ENCODE data around the gene GAK.
"Not testable (repeated sequence)": the region's sequence is repeated elsewhere in the genome, so short reads cannot be mapped to it uniquely, and the experiment has no call there.

GAK gene

DNA sequence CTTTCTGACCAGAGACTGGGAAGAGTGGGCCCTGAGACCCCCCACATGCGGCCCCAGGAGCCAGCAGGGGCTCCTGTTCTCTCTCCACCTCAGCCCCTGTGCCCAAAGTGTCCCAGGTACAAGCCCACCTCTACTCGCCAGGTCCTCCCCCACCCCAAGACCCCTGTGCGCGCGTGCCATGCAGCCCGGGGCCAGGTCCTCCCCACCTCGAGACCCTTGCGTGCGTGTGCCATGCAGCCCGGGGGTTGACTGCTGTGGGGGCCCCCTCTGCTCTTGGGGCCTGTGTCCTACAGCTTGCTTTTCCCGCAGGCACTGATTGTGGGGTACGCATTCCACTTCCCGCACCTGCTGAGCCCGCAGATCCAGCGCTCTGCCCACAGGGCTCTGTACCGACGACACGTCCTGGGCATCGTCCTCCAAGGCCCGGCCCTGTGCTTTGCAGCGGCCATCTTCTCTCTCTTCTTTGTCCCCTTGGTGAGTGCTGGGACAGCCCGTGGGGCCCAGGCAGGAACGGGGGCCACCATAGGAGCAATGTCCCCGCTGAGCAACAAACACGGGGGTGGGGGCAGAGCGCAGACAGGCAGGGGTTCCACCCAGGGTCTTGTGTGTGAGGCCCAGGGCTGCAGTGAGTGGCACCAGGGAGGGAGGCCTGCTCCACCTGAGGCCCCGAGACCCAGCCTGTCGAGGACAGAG, 20.9 kb upstream of the GAK start:
- no peak for DNase-seq (ENCODE audit: low read depth in 2 of 2)

DNA sequence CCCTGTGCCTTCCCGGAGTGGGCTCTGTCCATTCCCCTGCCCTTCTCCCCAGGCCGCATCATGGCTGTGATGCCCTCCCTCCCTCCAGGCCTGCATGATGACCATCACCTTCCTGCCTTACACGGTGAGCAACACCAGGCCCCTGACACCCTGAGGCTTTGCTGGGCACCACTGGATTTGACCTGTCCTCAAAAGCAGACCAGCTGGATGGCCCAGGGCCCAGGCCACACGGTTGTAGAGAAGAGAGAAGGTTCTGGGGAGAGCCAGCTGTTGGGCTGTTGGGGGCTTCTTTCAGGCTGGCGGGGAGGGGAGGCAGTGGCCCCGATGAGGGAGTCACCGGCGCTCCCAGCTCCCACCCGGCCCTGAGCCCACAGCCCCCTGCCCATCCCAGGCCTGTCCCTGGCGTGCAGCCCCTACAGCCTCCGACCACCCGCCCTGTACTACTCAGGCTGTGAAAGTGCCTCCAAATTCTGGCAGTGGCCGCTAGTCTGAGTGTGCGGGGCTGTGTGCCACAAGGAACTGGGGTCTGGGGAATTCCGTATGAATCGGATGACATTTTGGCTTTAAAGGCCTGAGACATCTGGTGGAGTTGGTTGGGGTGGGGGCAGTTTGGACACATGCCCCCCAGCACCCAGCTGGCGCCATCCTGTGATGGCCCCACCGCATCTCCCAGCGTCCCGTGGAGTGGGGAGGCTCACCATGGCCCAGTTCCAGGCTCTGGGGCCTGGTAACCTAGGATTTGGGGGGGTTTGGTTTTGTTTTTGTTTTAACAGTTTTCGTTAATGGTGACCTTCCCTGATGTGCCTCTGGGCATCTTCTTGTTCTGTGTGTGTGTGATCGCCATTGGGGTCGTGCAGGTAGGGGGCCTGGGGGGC, 19.7 kb upstream of the GAK start:
- no peak for DNase-seq (ENCODE audit: low read depth in 2 of 2)

DNA sequence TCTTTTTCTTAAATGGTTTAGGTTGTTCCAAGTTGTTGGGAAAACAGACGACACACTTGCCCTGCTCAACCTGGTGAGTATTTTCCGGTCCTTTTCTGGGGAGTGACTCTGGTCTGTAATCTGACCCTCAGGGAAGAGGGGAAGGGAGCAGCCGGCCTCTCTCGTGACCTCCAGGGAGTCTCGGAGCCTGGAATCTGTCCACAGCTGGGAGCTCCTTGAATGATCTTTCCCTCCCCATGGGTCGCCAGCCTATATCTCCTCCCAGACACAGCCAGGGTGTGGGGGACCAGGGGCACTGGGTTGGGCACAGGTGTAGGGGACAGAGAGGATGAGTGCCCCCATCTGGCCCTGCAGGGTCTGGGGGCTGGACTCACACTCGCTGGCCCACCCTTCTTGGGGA, 19.1 kb upstream of the GAK start:
- DNase-seq (ENCODE audit: low read depth in 2 of 2): no peak

DNA sequence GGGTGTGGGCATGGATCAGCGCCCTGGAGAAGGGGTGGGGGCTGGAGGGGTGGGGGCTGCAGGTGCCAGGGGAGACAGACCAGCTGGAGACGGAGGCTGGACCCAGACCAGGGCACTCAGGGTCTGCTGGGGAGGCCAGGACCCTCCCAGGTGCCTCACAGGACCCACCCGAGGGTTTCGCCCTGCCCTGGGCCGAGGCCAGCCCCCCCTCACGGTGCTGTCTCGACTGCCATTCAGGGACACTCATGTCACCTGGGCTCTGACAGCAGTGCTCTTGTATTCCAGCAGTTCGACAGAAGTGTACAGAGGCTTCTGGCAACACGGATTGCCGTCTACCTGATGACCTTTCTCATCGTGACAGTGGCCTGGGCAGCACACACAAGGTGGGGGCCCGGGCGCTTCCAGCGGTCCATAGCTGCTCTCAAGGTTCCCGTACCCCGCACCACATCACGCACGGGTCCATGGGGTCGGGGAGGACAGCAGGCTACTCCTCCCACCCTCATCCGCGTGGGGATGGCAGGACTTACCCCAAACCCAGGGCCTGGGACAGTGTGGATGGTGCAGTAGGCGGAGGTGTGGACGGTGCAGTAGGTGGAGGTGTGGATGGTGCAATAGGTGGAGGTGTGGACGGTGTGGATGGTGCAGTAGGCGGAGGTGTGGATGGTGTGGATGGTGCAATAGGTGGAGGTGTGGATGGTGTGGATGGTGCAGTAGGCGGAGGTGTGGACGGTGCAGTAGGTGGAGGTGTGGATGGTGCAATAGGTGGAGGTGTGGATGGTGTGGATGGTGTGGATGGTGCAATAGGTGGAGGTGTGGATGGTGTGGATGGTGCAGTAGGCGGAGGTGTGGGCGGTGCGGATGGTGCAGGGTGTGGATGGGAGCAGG, 18.3 kb upstream of the GAK start:
- DNase-seq (ENCODE audit: low read depth in 2 of 2): no peak

- no peak for DNase-seq (ENCODE audit: low read depth in 2 of 2)
These were observed 17.5 kb upstream of the GAK start for GRCh38 chr4:949656-950055.

DNA sequence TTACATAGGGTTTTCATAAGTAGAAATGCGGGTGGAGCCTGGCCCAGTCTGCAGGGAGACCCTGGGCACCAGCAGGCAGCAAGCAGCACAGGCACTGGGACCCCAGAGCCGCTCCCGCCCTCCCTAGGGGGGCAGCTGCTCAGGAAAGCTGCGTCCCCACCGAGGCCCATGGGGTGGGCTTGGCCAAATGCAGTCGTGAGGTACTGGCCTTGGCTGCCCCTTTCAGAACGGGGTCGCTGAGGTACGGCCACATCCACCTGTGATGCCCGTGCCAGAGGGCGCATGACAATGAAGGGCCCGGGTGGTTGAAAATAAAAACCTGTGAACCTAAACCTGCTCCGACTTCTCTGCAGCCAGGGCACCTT, 16.8 kb upstream of the GAK start:
- no peak for DNase-seq (ENCODE audit: low read depth in 2 of 2)

DNA sequence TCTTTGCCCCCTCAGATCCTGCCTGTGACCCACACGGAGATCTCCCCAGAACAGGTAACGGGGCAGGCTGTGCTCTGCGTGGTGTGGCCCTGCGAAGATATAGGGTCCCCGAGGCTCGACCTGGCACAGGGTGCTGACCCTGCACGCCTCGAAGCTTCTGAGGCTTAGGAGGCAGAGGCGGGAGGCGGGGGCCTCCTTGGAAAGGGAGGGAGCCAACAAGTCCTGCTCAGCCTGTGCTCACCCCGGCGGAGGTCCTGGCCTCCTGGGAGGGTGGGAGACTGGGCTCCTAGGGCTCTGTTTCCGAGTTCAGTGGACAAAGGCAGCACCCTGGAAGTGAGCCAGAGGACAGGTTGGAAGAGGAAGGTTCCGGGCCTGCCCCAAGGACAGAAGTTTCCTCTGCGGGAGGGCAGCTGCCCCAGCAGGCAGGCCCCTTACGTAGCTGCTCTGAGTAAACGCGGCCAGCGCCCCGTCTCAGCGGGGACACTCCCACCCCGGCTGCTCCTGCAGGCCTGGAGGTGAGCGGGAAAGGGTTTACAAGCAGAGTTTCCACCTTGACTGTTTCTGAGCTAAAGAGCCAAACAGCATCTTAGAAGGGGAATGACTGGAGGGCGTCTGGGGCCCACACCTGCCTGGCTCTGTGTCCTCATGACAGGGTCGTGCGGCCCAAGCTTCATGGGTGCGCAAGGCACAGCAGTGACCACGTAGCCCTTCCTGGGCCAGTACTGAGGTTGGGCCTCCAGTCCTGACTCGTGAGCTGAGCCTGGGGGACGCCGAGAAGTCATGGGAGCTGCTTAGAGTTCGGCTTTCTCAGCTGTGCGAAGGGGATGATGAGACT, 16.2 kb upstream of the GAK start:
- no peak for DNase-seq (ENCODE audit: low read depth in 2 of 2)

- no peak for DNase-seq (ENCODE audit: low read depth in 2 of 2)
These were observed 15.4 kb upstream of the GAK start for GRCh38 chr4:947491-947971.

- DNase-seq (ENCODE audit: low read depth in 2 of 2): no peak
These were observed 14.7 kb upstream of the GAK start for GRCh38 chr4:946517-947471.

- no peak for DNase-seq (ENCODE audit: low read depth in 2 of 2)
These were observed 14.0 kb upstream of the GAK start for GRCh38 chr4:946103-946450.

- no peak for DNase-seq (ENCODE audit: low read depth in 2 of 2)
These were observed 13.4 kb upstream of the GAK start for GRCh38 chr4:945274-946102.

DNA sequence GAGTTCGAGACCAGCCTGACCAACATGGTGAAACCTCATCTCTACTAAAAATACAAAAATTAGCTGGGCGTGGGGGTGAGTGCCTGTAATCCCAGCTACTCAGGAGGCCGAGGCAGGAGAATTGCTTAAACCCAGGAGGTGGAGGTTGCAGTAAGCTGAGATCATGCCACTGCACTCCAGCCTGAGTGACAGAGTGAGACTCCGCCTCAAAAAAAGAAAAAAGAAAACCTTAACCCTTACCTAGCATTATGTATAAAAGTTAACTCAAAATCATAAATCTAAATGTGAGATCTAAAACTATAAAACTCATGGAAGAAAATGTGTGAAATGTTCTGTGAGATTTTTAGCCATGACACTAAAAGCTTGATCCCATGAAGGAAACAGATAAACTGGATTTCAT, 7.4 kb upstream of the GAK start:
- not testable (repeated sequence) for DNase-seq (ENCODE audit: low read depth in 2 of 2)

- no peak for DNase-seq (ENCODE audit: low read depth in 2 of 2)
These were observed 576 bp upstream of the GAK start for GRCh38 chr4:932713-933070.

DNA sequence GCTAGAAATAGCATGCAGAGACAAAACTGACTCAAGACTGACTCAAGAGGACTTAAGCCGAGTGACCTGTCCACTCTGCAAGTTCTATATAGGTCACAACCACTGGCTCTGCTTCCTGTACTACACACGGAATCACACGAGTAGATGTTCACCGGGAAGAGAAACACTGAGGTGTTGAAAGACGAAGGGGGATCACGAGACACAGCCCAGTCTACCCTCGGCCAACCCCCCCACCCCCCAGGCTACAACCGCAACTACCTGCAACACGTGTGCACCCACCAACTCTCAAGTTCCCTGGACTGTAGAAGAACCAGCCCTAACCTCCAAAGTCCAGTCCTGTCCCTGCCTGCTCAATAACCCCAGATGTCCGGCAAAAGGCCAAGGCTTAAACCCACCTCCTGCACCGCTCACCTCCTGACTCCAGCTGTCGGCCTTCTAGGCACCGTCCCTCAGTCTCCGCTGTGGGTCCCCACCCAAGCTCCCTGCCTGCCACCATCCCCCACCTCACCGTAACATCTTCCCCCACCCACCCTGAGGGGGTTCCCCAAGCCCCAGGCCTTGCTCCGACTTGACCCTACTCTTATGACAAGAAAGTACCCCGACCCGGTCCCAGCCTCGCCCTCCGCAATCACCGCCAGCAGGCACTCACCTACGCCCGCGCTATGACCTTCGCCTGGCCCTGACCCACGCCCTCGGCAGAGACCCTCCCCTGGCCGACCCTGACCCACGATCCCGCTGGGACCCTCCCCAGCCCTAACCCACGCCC, 739 bp downstream of the GAK start:
- DNase-seq (ENCODE audit: low read depth in 2 of 2): no peak

DNA sequence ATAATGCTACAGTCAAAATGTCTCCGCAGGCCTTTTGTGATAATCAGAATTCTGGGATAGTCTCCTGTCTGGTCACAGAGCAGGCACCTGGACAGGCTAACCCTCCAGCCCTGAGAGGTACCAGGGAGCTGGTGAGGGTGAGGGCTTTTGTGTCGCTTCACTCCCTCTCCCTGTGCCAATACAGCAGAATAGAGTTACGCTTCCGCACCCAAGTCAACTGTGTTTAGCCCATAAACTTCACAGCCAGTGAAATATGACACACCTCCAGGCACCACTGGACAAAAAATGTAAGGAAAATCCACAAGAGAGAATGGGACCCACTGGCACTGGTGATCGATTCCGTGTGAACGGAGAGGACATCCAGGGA, 1.3 kb downstream of the GAK start:
- no peak for DNase-seq (ENCODE audit: low read depth in 2 of 2)

DNA sequence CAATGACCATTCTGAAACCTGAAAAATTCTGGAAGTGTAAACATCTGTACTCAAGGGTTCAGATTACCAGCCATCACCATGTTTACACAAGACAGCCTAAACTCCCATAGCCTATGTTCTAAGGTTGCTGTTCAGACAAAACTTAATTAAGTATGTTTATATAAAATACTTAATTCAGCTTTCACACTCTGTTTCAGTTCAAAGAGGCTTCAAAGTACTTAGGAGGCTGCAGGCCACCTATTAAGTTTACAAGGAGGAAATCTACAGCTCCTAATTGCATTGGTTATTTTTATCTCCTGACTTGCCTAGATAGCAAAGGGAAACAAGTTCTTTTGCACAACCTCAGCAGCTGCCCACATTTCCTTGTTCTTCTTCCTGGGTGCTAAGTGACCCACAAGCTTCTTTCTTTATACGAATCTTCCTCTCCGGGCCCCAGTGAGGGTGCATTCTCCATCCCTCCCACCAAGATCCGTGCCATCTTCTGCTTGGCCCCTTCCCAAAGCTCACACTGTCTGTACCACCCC, 2.0 kb downstream of the GAK start:
- no peak for DNase-seq (ENCODE audit: low read depth in 2 of 2)

- DNase-seq (ENCODE audit: low read depth in 2 of 2): no peak
These were observed 2.9 kb downstream of the GAK start for GRCh38 chr4:929096-929765.

DNA sequence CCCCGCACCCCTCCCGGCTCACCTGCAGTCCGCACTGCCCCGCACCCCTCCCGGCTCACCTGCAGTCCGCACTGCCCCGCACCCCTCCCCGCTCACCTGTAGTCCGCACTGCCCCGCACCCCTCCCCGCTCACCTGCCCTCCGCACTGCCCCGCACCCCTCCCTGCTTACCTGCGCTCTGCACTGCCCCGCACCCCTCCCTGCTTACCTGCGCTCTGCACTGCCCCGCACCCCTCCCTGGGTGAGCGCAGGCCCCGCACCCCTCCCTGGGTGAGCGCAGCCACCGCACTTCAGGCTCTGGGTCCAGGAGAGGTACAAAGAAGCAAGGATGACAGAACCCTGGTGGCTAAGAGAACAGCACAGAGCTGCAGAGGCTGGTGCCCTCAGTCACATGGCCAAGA, 4.5 kb downstream of the GAK start:
- DNase-seq (ENCODE audit: low read depth in 2 of 2): not testable (repeated sequence)
